ENCODE data around the gene RXFP4.
"Not testable (repeated sequence)": the region's sequence is repeated elsewhere in the genome, so short reads cannot be mapped to it uniquely, and the experiment has no call there.

RXFP4 gene

DNA sequence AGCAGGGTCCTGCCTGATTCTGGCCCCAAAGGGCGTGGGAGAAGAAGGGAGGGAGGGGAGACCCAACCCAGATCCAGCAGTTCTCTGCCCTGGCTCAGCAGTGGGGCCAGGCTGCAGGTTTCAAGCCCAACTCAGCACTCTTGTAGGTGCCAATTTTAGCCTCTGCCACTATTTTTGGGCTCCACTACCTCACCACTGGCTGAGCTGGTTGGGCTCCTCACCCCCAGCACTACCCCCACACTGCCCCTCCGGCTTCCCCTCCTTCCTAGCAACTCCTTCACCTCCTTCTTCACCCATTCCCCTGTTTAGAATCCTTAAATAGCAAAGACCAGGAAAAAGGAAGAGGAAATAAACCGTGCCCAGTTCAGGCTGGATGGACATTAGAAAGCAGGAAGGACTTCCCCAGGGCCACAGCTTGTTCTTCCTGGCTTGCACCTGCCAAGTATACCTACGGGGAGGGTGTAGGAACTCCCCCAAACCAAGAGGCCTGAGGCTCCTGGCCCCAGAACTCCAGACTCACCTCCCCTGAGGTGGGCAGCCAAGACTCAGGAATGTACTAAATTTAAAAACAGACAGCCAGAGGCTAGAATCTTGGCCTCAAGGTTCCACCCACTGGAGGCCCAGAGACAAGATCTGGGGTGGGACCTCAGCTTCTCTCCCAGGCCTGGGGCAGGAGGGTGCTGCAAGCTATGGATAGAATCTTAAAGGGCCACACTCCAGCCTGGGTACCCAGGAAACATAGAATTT lies 38.3 kb downstream of the RXFP4 start:
- no peak for DNase-seq

DNA sequence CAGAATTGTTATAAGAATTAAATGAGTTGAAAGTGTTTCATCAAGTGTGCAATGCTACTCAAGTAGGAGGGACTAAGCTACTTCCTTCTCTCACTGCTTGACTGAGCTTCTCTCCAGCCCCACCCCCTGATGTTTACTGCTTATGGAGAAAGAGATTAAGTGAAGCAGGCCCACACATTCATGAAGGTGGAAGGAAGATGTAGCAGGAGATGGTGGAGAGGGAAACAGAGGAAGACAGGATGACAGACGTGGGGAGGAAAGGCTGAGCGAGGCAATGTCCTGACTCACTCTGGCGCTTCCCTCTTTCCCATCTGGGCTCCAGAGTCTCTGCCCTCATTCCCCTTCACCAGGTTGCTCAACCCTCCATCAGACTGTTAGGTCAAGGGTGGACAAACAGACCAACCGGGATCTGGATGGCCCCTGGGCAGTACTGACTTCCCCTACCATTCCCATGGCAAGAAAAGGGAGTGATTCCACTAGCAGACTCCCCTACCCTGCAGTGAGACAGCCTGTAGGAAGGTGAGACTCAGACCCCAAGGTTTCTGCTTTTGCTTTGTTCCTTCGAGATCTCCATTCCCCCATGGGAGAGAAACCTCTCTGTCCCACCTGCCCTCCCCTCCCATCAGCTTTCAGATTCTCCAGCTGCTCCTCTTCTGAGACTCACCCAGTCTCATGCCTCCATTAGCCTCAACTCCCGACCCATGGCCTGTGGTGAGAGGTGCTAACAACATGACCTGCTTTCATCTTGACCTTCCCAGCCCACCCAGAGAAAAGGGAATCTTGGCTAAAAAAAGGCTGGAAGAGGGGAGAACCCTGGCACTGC lies 40.0 kb downstream of the RXFP4 start:
- DNase-seq: no peak

DNA sequence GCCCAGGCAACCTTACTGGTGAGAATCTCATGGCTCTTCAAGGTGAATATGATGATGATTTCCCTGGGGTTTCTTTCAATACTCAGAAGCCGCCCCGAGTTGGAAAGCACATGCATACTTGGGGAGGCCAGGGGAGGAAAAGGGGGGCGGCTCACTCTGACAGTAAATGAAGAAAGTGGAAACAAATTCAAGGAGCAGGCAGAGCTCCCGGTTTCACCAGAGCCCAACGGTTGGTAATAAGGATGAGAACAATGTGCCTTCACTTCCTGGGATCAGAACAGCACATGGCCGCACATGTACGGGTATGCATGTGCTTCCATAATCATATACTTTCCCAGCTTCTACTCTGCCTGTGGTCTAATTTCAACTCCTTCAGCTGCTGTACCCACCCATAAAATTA lies 40.7 kb downstream of the RXFP4 start:
- DNase-seq: no peak

GRCh38 chr1:155983191-155984024 lies 42.0 kb downstream of the RXFP4 start:
- DNase-seq: no peak

DNA sequence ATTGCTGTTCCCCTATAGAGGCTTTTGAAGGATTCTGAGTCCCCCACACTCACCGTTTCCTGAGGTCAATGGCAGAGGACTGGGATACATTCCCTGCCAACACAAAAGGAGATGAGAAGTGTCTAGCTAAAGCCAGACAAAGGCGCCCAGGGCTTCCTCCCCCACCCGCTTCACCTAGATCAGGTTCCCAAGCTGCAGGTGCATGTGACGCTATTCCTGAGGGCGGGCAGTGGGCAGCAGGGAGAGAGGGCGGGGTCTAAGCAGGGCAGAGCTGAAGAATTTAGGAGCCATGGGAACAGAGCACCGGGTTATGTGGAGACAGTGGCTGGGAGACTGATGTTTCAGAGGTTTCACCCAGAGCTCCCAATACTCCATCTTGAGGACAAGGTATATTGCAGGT lies 42.9 kb downstream of the RXFP4 start:
- peak; percentile 92 for DNase-seq

GRCh38 chr1:155984903-155985645 lies 43.6 kb downstream of the RXFP4 start:
- not testable (repeated sequence) for DNase-seq

GRCh38 chr1:155989242-155990004 lies 48.0 kb downstream of the RXFP4 start:
- no peak for DNase-seq

DNA sequence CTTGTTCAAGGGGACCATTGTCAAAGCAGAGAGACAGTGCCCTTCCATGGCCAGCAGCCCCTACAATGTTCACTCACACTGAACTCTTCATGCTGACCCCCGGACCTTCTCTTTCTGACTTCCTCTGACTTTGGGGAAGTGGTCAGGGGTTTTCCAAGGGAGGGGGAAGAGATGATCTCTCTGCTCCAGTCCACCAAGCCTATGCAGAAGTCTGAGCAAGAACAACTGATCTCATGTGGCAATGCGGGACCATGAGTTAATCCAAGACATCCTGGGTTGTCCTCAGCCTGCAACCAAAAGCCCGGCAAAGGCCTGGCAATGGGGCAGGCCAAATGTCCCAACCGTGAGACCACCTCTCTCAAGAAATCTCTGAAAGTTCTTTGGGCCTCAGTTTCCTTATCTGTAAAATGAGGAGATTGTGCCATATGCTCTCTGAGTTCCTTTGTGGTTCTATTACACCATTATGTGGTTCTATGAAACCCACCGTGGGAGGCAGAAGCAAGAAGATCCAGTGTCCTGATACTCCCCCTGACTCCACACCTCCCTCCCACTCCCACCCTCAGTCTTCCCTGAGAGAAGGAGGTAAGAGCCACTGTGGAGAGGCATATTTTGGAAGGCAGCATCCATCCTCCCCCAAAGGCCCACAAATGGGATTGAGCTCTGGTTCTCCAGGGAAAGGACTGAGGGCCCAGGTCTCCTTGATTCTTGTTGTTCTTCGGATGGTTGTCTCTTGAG lies 48.7 kb downstream of the RXFP4 start:
- no peak for DNase-seq
